Cerebellar cortex (tissue), 1 donor: ENCODE results near the gene SMCHD1.
"Not testable (repeated sequence)": the region's sequence is repeated elsewhere in the genome, so short reads cannot be mapped to it uniquely, and the experiment has no call there.

Source experiments
- DNase-seq: peaks from one replicate; pipeline ENCODE4 v3.0.0-alpha.2; 2015; ENCODE audit warnings: low spot score

Gene SMCHD1

DNA sequence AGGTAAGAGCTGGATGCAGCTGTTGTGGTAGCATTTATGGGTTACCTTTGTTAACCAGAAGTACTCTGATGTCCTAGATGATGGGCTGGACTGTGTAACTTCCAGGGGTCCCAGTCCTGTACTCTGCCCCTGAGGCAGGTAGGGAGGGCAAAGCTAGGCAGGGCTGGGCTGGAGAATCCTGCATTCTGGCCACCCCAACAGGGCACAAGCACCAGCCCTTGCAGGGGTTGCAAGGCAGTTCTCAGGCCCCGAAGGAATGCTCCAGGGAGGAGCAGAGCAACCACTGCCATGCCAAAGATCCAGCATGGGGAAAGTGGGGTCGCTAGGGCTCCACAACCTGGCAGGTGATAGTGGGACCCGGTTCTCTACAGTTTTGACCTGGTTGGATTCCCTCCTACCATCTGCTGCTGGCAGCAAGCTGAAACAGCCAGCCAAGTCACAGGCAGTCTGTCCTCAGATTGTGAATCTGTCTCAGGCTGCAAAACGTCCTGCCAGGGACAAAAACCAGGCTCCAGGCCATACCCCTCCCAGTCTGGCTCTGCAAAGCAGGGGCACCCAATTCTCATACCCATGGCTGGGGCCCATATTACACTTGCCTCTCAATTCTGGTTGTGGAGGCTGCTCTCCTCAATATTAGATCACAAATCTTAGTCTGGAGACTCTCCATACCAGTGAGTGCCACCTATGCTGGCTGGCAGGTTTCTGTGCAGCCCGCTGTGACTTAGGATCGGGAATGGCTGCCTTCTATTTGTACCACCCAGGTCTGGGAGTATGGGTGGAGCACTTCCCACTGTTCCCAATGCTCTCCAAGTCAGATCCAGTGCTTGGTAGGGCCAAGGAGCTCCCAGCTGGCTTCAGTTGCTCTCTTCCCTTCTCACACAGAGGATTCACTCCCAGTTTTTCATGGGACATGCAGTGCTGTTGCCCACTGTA lies 61.1 kb downstream of the SMCHD1 start:
- peak; percentile 88 for DNase-seq

DNA sequence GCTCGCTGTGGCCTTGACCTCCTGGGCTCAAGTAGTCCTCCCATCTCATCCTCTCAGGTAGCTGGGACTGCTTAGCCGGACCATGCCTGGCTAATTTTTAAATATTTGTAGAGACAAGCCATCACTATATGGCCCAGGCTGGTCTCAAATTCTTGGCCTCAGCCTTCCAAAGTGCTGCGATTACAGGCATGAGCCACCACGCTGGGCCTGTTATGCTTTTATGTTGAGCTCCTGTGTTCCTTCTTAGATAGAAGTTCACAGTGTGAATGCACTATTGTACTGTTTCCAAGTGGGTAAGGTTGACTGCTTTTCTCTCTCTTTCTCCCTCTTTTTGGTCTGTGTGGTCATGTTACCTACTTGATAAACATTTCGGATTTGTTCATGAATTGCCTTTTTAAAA lies 61.9 kb downstream of the SMCHD1 start:
- DNase-seq: peak; percentile 17

DNA sequence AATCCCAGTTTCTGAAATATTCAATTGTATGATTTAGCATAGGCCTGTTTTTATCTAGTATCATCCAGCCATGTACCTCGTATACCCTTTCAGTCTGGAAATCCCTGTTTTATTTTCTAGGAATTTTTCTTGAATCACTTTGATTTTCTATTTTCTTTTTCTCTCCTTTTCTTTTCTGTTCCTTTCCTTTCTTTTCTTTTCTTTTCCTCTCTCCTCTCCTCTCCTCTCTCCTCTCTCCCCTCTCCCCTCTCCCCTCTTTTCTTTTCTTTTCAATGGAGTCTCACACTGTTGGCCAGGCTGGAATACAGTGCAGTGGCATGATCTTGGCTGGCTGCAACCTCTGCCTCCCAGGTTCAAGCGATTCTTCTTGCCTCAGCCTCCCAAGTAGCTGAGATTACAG lies 63.5 kb downstream of the SMCHD1 start:
- DNase-seq: no peak

DNA sequence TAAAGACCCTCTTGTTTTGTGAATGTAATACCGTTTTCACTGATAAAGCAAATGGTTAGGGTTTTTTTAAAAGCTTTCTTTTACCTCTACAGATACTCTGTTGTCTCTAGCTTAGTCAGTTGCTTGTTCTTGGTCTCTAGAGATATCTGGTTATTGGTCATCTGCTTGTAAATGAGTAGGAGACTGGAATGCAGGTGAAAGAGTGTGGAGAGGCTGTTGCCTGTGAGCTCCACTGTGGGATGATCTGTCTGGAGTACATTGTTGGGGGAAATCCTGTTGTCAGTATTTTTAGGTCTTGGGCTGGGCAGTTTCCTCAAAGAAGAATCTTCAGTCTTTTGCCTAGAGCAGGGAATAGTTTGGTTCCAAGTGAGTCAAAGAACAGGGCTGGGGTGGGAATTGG lies 67.7 kb downstream of the SMCHD1 start:
- DNase-seq: no peak

DNA sequence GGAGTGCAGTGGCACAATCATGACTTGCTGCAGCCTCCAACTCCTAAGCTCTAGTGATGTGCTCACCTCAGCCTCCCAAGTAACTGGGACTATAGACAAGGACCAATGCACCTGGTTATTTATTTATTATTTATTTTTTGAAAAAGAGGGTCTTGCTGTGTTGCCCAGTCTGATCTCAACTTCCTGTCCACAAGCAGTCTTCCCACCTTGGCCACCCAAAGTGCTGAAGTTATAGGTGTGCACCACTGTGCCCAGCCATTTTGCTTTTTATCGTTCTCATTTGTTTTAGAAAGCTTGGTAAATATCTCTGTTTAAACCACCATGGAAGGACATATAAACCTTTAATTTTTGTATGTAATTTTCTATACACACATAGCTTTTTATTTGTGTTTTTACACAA lies 74.2 kb downstream of the SMCHD1 start:
- no peak for DNase-seq

DNA sequence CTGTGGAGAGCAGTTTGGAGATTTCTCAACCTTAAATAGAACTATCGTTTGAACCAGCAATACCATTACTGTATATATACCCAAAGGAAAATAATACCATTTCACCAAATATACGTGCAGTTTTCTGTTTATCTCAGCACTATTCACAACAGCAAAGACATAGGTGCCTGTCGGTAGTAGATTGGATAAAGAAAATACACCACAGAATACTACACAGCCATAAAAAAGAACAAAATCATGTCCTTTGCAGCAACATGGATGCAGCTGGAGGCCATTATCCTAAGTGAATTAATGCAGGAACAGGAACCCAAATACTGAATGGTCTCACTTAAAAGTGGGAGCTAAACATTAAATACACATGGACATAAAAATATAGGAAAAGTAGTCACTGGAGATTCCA lies 81.3 kb downstream of the SMCHD1 start:
- DNase-seq: no peak

DNA sequence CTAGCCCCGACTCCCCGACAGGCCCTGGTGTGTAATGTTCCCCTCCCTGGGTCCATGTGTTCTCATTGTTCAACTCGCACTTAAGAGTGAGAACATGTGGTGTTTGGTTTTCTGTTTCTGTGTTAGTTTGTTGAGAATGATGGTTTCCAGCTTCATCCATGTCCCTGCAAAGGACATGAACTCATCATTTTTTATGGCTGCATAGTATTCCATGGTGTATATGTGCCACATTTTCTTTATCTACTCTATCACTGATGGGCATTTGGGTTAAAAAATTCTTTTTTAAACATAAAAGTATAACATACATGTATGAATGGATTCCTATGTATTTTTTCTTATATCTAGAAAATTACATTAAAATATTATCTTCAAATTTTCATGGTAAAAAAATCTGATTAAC lies 84.6 kb downstream of the SMCHD1 start:
- DNase-seq: not testable (repeated sequence)

DNA sequence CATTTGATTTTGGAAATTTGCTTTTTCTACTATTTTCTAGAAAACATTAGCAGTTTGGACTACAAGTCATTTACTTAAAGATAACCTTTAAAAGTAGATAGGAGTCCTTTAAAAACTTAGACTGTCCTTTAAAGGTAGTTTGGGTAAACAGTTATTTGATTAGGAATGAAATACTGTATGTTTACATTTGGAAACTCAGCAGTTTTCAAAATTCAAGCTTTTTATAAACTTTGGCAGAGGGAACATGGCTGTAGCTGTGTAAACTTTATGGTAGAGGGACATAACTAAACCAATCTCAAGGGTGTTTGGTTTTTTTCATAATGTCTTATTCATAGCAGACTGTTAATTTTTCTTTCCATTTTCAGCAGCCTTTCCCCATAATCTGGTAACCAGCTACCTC lies 90.7 kb downstream of the SMCHD1 start:
- no peak for DNase-seq

DNA sequence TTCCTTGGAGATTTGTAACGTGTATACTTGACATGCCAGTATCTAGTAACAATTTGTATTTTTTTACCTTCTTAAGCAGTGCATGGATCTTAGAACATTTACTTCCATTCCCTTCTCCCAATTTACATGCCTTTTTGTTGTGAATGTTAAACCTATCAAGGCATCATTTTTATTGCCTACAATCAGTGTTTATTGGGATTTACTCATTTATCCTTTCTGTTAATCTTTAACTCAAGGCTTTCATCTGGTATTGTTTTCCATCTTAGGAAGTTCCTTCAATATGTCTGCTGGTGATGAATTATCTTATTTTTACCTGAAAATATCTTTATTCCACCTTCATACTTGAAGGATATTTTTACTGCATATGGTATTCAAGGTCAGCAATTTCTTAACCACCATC lies 102.8 kb downstream of the SMCHD1 start:
- no peak for DNase-seq

DNA sequence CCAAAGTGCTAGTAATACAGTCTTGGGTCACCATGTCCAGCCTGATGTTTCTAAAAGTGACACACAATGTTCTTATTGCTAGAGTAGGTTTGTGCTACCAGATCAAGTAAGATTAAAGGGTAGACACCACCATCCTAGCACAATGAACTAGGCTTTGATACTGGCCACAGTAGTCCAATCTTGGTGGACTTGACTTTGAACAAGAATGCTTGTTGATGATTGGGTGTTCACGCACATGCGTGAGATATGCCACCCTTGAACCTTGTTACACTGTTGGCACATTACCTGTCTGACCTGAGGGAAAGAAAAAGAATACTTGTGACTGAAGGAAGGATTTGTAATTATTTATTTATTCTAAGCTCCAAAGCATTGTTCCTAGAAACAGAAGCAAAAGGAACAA lies 119.1 kb downstream of the SMCHD1 start:
- no peak for DNase-seq

DNA sequence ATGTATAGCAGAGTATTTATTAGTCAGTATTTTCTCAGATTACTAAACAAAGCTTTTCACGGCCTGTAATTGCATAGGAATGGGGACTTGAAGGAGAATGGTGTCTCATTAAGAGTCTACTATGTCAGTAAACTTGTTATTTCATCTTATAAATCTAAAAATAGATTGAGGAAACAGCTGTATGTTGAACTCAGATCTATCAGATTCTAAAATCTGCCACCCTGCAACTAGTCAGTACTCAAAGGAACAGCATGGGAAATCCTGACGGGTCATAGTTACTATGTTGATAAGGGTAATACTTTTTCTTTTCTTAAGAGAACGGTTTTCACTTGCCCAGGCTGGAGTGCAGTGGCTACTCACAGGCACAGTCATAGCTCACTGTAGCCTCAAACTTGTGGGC lies 121.1 kb downstream of the SMCHD1 start:
- no peak for DNase-seq

DNA sequence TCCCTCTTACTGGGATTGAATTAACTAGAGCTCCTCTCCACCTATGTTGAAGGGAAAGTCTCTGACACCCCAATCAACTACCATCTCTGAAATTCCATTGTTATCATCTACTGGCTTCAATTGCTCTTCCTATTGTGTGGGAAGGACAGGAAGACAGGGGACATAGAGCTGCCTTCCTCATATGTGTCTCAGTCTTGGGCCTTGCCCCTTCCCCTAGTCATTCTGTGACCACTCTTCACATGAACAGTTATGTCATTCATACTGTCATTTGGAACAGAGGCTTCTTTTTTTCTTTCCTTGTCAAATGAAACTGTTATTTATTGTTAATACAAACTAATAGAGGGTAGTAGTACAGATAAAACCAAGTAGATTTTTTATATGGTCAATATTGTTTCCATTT lies 121.7 kb downstream of the SMCHD1 start:
- DNase-seq: no peak

DNA sequence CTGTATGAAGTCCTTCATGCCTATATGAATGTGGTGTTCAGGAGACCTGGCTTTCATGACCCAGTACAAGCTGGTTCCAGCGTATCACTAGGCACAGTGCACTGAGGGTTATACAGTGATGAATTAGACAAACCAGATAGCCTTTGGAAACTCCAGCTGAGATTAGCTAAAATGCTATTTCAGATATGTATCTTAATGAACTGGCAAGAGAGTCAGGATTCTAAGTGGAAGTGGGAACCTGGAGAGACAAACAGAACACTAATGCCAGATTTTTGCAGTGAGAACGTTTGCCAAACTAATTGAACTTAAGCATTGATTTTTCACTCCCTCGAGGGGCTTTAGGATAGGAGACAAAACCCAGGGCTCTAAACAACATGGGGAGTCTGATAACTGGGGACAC lies 125.2 kb downstream of the SMCHD1 start:
- no peak for DNase-seq

DNA sequence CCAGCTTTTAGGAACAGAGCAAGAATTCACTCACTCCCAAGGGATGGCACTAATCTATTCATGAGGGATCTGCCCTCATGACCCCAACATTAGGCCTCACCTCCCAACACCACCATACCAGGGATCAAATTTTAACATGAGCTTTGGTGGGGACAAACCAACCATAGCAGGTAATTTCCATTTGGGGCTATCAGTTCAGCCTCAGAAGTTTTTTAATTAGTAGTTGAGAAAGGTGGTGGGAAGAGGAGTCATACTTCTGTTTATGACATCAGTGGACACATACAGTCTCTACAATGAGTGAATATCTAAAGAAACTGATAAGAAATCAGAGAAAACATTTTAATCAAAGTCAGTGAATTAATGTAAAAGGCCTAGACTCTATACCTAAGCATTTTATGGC lies 131.7 kb downstream of the SMCHD1 start:
- DNase-seq: no peak

DNA sequence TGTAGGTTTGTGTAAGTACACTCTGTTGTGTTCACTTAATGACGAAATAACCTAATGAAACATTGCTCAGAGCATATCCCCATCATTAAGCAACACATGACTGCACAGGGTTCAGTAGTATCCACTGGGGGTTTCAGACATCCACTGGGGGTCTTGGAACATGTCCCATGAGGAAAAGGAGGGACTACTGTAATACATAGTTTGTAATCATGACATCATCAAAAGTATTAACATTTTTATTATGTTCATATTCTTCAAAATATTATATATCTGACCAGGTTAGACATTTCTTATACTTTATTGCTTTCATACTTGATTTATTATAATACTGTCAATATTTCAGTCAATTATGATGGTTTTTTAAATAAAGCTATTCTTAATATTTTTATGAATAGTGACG lies 136.9 kb downstream of the SMCHD1 start:
- no peak for DNase-seq

DNA sequence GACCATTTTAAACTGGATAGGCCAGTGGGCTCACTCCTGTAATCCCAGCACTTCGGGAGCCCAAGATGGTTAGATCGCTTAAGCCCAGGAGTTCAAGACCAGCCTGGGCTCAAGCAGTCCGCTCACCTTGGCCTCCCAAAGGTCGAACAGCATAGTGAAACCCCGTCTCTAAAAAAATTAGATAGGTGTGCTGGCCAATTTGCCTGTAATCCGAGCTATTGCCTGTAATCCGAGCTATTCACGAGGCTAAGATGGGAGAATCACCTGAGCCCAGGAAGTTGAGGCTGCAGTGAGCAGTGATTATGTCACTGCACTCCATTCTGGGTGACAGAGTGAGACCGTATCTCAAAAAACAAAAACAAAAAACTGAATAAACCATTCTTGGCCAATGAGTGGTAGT lies 138.6 kb downstream of the SMCHD1 start:
- DNase-seq: no peak

DNA sequence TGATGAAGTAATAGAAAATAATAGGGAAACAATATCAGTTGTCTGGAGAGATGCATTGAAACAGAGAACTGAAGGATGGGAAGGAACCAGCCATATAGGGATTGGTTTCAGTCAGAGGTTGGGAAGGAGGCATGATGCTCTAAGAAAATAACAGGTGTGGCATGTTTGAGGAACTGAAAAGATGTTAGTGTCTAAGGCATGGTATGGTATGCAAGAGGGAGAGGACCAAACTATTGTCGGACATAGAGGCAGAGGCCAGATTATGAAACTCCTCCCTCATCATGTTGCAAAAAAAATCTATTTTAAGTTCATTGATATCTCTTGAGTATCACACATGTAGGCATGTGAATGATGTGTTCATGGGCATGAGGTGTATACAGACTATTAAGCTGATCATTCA lies 142.4 kb downstream of the SMCHD1 start:
- DNase-seq: no peak

DNA sequence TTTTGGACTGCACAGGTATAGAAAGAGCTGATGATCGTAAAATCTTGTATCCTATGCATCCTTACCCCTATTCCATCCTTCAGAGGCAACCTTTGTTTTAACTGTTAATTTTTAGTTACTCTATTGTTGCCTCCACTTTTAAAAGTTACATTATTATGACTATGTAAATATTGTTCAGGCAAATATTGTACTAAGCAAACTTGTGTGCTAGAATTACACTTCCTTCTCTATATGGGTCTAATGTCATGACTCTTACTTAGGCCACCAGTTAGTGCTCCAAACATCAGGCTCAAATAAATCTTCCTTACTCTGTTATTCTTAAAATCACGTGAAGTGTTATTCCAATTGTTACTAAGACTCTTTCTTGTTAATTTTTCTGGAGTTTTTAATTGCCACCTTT lies 143.8 kb downstream of the SMCHD1 start:
- DNase-seq: no peak

DNA sequence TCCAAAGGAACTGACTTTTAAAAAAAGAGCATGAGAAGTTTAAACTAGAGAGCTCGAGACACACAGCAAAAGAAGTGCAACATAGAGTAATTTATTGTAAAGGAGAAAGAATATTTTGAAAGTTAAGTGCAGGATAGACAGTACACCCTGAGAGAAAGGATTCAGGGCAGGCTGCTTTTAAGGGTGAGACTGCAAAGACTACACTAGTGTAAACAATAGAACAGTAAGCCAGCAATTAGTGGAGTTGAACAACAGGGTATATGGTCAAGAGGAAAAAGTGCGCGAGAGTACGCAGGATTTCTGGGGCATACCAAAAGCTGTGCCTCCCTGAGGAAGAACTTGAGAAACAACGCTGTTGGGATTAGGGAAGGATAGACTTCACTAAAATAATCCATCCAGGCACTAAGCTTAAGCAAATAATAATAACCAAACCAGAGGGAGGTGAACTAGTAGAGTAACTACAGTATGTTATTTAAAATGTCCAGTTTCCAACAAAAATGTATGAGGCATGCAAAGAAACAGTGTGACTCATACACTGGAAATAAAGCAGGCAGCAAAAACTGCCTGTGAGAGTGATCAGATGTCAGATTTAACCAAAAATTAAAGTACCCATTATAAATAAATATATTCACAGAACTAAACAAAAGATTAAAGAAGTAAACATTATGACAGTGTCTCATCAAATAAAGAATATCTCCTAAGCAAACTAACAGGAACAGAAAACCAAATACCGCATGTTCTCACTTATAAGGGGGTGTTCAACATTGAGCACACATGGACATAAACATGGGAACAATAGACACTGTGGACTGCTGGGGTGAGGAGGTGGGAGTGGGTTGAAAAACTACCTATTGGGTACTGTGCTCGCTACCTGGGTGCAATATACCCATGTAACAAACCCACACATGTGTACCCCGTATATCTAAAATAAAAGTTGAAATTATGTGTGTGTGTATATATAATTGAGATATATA lies 150.7 kb downstream of the SMCHD1 start:
- no peak for DNase-seq

DNA sequence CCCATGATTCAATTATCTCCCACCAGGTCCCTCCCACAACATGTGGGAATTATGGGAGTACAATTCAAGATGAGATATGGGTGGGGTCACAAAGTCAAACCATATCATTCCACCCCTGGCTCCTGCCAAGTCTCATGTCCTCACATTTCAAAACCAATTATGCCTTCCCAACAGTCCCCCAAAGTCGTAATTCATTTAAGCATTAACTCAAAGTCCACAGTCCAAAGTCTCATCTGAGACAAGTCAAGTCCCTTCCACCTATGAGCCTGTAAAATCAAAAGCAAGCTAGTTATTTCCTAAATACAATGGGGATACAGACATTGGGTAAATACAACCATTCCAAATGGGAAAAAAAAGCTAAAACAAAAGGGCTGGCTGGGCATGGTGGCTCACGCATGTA lies 153.1 kb downstream of the SMCHD1 start:
- DNase-seq: not testable (repeated sequence)

DNA sequence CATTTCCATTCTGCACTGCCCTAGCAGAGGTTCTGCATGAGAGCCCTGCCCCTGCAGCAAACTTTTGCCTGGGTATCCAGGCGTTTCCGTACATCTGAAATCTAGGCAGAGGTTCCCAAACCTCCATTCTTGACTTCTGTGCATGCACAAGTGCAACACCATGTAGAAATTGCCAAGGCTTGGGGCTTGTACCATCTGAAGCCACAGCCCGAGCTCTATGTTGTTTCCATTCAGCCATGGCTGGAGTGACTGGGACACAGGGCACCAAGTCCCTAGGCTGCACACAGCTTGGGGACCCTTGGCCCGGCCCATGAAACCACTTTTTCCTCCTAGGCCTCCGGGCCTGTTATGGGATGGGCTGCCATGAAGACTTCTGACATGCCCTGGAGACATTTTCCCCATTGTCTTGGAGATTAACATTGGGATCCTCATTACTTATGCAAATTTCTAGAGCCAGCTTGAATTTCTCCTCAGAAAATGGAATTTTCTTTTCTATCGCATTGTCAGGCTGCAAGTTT lies 154.2 kb downstream of the SMCHD1 start:
- not testable (repeated sequence) for DNase-seq

DNA sequence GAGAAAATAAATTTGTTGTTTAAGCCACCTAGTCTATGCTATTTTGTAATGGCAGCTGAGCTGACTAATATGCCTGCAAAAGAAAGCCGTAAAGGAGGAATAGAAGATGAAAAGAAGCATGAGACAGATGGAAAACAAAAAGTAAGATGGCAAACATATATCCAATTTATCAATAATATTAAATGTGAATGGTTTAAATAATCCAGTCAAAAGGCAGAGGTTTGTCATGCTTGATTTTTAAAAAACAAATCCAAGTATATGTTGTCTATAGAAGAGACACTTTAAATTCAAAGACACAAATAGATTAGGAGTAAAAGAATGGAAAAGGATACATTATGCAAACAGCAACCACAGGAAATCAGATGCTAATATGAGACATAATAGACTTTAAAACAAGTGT lies 155.9 kb downstream of the SMCHD1 start:
- DNase-seq: no peak

DNA sequence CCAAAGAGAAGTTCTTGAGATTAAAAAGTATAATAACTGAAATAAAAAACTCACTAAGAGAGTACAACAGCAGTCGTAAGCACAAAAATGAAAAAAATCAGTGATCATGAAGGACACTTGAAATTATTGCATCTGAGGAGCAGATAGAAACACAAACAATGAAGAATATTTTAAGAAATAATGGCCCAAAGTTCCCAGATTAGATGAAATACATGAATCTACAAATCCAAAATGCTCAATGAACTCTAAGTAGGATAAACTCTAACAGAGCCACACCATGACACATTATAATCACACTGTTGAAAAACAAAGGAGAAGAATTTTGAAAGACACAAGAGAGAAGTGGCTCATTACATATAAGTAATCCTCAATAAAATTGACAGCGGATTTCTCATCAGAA lies 159.4 kb downstream of the SMCHD1 start:
- no peak for DNase-seq
